GM13977 (cell line): ENCODE results near the gene WDR1.

Experiments used
- DNase-seq: peaks from one replicate; pipeline ENCODE4 v3.0.0; 2012; ENCODE audit warnings: low spot score
- in situ Hi-C: fragments of 300-500 bp; cut with MboI; formaldehyde crosslinking; loops from one replicate; pipeline ENCODE4 v1.12.0; 2022; ENCODE audit warnings: low sequenced_read_pairs, low pct_unique_long_range_greater_than_20kb, mixed read lengths, inconsistent platforms; ENCODE audit not compliant: unreplicated experiment
- TF ChIP-seq, protein P1 (sequence below): IDR thresholded peaks from 2 replicates; pipeline ENCODE4 v1.5.1; 2012; ENCODE audit warnings: mild to moderate bottlenecking, control low read depth; ENCODE audit not compliant: insufficient read depth; ENCODE audit errors: extremely low read depth, missing control alignments

Gene WDR1

DNA sequence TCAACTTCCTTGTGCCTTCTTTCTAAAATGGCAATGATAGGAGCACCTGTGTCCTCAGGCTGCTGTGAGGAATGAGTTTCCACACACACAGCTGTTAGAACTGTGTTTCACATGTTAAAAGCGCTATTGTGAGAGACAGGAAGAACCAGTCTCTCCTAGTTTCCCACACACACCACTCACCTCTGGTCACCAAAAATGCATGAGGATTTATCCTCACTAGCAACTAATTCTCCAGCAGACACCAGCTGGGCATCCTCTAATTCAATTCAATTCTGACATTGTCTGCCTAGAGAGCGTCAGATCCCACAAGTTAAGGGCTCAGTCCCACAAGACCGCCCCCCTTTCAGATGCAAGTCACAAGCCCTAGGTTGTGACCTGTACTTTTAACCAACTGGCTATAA is 66.3 kb downstream of the WDR1 start:
- no peak for DNase-seq
- in situ Hi-C loops: no loop called here
- TF ChIP-seq, protein P1, sequence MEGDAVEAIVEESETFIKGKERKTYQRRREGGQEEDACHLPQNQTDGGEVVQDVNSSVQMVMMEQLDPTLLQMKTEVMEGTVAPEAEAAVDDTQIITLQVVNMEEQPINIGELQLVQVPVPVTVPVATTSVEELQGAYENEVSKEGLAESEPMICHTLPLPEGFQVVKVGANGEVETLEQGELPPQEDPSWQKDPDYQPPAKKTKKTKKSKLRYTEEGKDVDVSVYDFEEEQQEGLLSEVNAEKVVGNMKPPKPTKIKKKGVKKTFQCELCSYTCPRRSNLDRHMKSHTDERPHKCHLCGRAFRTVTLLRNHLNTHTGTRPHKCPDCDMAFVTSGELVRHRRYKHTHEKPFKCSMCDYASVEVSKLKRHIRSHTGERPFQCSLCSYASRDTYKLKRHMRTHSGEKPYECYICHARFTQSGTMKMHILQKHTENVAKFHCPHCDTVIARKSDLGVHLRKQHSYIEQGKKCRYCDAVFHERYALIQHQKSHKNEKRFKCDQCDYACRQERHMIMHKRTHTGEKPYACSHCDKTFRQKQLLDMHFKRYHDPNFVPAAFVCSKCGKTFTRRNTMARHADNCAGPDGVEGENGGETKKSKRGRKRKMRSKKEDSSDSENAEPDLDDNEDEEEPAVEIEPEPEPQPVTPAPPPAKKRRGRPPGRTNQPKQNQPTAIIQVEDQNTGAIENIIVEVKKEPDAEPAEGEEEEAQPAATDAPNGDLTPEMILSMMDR: no peak

DNA sequence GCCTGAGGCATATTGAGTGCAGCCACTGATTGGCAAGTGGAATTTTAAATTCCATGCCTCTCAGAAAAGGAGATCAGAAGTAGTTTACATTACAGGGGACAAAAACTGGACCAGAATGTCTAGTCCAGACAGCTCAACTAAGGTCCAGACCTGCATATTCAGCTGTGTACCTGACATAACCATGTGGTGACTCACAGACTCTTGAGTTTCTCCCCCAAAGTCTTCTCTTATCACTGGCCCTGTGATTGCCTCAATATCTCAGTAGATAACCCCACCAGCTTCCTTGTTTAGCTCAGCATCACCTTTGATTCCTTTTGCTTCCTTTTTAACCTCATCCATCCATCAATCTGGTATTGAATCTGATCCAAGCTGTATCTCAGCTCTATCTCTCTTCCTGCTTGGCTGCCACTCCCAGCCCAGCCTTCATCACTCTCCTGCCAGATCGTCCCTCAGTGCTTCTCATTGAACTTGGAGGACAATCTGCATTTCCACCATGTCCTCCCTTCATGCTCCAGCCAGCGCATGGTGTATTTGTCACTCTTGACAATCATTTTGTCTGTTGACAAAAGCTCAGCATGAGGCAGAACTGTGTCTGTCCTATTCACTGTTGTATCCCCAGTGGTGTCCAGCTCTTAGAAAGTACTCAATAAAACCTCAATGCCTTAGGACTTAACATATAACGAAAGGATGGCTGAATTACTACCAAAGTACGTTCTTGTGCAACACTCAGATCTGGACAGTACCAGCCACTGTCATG is 67.5 kb downstream of the WDR1 start:
- TF ChIP-seq, protein P1: no peak
- in situ Hi-C loops: no loop called here
- DNase-seq: no peak

DNA sequence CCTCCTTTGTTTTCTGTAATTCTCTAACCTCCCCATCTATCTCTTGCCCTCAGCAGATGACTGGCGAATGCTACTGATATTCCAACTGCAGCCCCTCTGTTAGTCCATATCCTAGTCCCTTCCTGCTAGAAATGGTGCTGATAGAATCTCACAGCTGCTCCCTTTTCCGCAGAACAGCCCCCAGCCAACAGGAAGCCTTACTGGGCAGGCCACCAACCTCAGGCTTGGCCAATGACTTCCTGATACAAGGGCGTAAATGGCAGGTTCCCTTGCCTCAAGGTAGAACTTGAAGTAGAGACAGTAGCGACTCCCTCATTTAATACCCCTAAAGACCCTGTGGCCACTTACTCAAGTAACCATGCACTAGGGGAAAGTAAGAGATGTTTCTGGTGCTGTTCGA is 68.6 kb downstream of the WDR1 start:
- no peak for DNase-seq
- in situ Hi-C loops: no loop called here
- TF ChIP-seq, protein P1: no peak

DNA sequence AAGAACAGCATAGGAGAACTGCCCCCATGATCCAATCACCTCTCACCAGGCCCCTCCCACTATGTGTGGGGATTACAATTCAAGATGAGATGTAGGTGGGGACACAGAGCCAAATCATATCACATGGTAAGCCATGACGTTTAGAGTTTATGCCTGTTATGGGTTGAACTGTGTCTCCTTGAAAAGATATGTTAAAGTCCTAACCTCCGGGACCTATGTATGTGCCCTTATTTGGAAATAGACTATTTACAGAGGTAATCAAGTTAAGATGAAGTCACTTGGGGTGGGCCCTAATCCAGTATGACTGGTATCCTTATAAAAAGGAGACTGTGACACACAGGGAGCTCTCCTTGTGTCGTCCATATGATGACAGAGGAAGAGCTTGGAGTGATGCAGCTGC is 70.1 kb downstream of the WDR1 start:
- in situ Hi-C loops: no loop called here
- TF ChIP-seq, protein P1: no peak
- no peak for DNase-seq

DNA sequence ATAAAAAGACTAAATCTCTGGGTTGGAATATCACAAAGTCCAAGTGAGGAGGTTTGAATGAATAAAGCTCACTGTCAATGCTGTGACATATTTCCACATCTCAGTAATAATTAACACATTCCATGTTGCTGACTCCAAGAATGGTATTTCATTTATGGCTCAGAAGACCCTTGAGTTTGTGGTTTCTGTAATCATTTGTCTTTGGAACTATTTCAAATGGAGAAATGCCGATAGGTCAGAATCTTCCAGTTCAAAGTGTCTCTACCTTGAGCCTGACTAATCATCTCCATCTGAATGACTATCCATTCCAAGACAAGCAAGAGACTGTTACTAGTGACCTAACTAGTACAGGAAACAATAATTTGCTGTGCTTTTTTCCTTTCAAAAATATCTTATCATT is 71.1 kb downstream of the WDR1 start:
- TF ChIP-seq, protein P1: no peak
- in situ Hi-C loops: no loop called here
- DNase-seq: no peak

DNA sequence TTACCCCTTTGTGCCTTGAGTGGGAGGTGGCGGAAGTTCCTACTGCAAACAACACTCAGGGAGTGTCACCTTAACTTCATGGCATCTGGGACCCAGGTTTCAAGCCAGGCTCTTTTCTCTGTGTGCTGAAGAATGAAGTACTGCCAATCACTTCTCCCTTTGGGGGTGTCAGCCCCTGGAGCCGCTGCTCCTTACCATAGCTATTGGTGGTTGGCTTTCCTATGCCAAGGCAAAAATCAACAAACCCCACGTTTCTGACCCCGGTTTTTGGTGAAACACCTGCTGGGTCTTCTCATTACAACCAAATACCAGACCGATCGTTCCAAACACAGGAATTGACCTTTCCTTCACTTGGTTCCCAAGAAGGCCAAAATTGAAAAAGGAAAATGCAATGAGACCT is 75.6 kb downstream of the WDR1 start:
- DNase-seq: no peak
- in situ Hi-C loops: no loop called here
- TF ChIP-seq, protein P1: no peak
